Activated CD4-positive, CD25-positive, alpha-beta regulatory T cell treated with anti-CD3 and anti-CD28 coated beads, Interleukin-2, amount 50 U/mL, for 24 hours (primary cell): ENCODE measurements around the gene SMPX.
"Not testable (repeated sequence)": the region's sequence is repeated elsewhere in the genome, so short reads cannot be mapped to it uniquely, and the experiment has no call there.

ENCODE experiments used
- ATAC-seq, 2 donors: fragments of 150-1000 bp; cut with Tn5 transposase; one replicate each; pipeline ENCODE4 v1.10.0; 2021; ENCODE audit warnings: mild to moderate bottlenecking in 1 of 2, moderate library complexity in 1 of 2

Gene SMPX

DNA sequence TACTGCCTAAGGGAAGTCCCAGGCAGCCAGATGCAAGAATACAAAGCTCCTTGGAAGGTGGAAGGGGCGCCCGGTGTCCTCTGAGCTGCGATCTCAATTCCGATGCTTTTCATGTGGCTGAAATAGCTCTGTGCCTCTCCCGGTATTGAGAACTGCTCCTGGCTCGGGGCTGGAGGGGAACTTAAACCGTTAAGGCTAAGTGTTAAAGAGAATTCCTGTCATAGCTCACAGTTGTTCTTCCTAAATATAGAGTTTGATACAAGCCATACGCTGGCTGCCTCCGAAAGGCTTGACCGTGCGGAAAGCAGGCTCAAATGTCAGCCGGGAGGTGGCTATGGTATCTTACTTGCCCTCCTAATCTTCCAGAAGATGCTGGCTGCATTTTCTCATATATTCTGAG lies at the start of gene SMPX:
TSS of gene SMPX (minus strand) at position 157 of the 400 bp plus-strand sequence. CDS start 3,826 bp downstream, outside the sequence.
- ATAC-seq, result no peak

DNA sequence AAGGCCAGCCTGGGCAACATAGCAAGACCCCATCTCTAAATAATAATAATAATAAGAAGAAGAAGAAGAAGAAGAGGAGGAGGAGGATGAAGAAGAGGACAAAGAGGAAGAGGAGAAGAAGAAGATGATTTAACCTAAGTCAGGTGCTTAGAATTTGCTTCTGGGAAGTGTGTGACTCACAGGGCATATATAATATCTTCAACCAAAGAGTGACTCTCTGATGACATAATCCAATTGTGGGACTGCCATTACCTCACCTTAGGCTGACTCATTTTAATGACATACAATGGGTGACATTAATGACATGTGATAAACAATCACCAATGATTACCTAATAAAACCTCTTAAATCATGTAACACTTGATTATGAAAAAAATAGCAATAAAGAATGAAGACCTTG lies 48.8 kb upstream of the SMPX start:
- ATAC-seq, result peak; percentile 41 to 73

DNA sequence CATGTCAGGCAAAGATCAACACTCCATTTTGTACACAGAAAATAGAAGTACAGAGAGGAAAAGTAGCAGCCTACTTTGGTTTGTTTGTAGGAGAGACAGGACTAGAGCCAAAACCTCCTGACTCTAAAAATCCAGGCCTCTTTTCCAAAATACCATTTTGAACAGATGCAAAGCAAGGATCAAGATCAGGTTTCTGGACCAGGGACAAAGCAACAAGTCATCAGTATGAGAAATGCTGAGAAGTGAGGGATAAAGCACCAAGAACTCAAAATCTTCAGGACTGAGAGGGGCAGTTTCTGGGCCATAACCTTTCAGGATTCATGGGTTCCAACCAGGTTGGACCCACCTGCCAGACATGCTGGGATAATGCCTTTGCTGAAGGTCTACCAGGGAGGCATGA lies 44.9 kb upstream of the SMPX start:
- ATAC-seq, result no peak

DNA sequence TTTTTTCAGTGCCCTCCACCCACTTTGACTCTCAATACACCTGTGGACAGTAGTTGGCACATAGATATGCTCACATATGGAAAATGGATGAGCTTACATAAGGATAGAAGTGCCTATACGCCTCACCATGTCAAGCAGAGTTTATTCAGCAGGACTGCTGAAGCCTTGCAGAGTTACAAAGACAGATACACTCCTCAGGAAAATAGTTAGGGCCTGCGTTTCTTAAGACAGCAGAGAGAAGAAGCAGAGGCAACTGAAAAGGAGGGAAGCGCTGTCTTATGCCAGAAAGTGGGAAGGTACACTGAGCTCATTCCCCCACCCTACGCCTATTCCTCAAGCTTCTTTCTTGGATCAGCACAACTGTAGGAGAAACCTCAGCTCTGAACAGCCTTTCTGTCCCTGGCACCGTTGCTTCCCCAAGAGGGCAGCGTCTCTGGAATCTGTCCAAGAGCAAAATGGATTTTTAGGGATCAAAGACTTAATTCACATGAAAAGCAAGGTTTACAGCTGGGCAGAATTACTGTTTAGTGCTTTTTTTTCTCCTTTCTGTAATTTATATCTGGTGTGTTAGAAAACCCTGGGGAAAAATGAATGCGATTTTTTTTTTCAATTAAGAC lies 44.2 kb upstream of the SMPX start:
- ATAC-seq, result no peak

GRCh38 chrX:21800344-21800770 lies 42.4 kb upstream of the SMPX start:
- no peak for ATAC-seq

- no peak for ATAC-seq
Measured at GRCh38 chrX:21799767-21800166, 41.9 kb upstream of the SMPX start.

DNA sequence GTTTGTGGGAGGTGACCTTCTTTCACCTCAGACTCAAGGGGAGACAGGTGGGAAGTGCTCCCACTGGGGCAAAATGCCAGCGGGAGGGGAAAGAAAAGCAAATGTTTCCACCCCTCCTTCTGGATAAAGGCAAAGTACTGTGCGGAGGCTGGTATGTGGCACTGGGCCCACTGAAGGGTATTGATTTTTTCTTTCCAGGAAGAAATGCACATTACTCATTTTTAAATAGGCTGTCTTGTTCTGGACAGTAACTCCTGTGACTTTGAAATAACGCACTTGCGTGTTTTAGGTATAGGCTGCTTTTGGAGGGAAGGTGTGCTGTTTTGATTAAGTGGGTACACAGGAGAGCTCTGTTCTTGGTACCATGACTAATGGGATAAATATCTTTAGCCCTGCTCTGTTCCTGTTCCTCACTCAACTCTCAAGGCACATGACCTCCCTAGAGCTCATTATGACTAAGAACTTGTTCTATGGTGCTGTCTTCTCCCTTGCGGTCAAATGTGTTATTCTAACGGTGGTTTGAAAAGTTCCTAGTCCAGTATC lies 40.8 kb upstream of the SMPX start:
- ATAC-seq, result no peak

DNA sequence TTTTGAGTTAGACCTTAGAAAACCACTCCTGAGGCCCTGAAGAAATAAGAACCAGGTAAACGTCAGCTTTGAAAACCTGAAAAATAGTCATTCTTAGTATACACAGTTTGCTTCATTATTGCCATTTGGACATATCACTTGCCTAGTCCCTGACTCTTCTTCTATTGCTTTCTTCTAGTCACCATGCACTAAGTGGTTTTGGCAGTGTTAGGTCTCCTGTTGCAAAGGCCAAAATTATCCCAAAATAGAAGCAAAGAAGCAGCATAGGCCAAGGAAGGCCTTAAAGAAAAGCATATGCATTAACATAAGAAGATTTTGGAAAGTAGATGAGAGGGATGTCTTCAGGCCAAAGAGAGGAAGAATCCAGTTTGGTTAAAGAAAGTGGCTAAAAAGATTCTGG lies 24.1 kb upstream of the SMPX start:
- no peak for ATAC-seq

DNA sequence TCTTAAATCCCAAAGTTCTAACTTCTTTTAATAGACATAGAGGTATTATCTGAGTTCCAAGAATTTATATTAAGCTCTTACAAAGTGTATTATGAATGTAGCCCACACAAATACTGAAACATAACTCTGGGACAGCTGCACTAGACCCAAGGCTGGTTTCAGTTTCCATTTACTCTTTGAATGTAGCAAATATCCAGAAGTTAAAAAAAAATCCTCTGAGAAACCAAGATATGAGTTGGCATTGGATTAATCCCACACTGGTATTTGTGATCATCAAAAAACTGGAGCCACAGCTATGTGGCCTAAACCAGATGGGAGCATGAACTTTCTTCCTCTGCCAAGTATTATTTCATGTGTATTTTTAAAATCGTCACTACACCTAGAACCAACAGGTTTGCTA lies 23.6 kb upstream of the SMPX start:
- no peak for ATAC-seq

GRCh38 chrX:21779095-21779494 lies 21.2 kb upstream of the SMPX start:
- no peak for ATAC-seq

DNA sequence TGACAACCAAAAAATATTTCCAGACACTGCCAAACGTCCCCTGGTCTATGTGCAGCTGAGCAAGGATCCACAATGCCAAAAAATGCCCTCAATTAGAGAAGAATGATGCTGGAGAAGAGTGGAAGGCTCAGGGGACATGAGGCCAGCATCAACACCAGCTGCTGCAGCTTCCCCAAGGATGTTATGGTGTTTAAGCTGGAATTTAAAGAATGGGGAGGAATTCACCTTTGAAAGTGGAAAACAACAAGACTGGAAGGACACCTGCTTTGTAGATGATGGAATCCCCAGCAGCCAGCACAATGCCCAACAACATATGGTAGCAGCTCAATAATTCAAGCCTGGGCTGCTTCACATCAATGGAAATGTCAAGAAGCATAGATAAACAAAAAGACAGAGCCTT lies 20.3 kb upstream of the SMPX start:
- ATAC-seq, result no peak

- ATAC-seq, result not testable (repeated sequence)
Measured at GRCh38 chrX:21775128-21775527, 17.2 kb upstream of the SMPX start.

DNA sequence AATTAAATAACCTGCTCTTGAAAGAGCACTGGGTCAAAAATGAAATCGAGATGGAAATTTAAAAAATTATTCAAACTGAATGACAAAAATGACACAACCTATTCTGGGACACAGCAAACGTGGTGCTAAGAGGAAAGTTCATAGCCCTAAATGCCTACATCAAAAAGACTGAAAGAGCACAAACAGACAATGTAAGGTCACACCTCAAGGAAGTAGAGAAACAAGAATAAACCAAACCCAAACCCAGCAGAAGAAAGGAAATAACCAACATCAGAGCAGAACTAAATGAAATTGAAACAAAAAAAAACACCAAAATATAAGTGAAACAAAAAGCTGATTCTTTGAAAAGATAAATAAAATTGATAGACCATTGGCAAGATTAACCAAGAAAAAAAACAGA lies 15.1 kb upstream of the SMPX start:
- ATAC-seq, result not testable (repeated sequence)

DNA sequence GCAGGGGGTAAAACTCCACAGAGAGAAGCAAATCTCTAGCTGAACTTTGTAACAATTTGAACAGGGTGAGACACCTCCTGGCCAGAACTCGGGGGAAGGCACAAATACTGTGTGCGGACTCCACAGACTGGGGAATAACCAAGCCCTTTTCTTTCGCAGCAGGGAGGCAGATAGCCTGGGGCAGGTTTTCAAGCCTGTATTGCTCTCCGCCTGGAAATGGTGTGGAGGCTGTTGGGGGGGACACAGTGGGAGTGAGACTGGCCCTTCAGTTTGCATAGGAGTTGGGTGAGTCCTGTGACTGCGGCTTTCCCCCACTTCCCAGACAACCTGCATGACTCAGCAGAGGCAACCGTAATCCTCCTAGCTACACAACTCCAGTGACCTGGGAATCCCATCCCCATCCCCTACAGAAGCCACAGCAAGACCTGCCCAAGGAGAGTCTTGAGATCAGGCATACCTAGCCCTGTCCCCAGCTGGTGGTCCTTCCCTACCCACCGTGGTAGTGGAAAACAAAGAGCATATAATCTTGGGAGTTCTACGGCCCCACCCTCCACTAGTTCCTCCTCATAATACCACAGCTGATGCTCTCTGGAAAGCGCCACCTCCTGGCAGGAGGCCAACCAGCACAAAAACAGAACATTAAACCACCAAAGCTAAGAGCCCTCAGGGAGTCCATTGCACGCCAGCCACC lies 12.9 kb upstream of the SMPX start:
- no peak for ATAC-seq

GRCh38 chrX:21766101-21766500 lies 8.2 kb upstream of the SMPX start:
- ATAC-seq, result no peak

DNA sequence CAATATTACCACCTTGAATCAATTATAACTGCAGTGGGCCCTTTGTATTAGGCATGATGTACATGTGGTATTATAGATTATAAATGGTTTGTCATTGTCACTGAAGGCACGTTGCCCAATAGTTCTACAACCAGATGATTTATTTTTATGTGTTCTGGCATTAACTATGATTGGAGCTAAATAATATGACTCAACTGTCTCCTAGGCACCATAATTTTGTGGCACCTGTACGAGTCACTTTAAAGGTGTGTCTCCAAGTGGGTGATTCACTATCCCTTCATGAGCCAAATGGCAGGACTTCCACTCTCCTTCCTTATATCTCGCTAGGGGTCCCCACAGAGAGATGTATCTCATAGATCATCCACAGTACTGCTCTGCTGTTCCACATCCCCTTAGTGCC lies 6.1 kb upstream of the SMPX start:
- ATAC-seq, result no peak

- ATAC-seq, result no peak
Measured at GRCh38 chrX:21758488-21758887, 572 bp upstream of the SMPX start.

DNA sequence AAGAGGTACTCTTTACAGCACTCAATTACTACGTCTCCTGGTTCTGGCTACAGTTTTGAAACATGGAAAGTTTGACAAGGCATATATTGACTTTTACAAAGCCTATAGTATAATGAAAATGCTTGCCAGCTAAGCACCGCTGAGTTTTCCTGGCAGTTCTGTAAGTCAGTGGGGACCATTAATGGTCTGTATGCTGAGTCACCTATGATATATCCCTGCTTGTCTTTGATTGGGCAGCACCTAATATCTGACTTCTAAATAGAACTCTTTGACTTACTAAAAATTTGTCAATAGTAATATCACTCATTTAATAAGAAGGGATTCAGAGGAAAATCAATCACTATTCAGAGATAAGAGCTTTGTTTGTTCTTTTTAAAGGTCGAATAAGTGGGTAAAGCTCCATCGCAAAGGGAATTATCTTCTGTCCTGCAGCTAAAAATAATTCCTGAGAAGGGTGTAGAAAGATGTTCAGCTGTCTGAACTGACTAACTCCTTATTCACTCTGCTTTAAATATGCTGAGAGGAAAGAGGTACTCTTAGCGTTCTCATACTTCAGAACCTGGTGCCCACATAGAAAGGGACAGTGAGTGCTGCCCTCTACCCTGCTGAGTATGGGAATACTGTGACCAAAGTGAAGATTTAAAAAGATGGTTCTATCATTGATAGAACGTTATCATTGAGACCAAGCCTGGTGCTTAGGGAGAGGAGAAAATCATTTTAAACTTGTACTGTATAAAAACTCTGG lies 959 bp downstream of the SMPX start:
- no peak for ATAC-seq

- no peak for ATAC-seq
Measured at GRCh38 chrX:21749924-21750323, 8.0 kb downstream of the SMPX start.

GRCh38 chrX:21748235-21748634 lies 9.7 kb downstream of the SMPX start:
- ATAC-seq, result no peak

- ATAC-seq, result no peak
Measured at GRCh38 chrX:21747558-21747957, 10.4 kb downstream of the SMPX start.

DNA sequence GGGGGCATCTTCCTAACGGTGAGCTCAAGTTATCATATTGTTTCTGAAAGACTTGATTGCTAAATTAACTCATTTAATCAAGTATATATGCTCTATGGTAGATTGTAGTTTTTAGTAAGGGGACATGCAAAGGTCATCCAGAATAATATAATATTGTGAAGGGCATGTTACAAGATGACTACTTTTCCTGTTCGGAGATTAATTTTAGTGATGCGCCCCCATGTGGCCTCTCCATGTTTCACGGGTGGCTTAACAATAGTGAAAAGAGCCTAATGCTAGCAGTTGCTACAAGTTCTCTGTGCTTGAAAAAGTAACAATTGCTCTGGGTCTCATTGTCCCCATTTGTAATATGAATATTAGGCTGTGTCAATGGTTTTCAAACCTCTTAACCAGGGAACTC lies 12.2 kb downstream of the SMPX start:
- no peak for ATAC-seq

GRCh38 chrX:21744721-21745120 lies 13.2 kb downstream of the SMPX start:
- ATAC-seq, result no peak

GRCh38 chrX:21744060-21744459 lies 13.9 kb downstream of the SMPX start:
- ATAC-seq, result no peak
